Panc1 (cell line): ENCODE data around the gene SYNDIG1L. TPM values are rescaled to one million over a fixed set of nuclear protein-coding genes. Genes with fewer than 3 reads are reported as not detected.

Source experiments
- ATAC-seq: fragments of 200-7000 bp; cut with Tn5 transposase; 2 replicates; pipeline ENCODE4 v1.9.1; 2020; ENCODE audit warnings: mild to moderate bottlenecking, moderate library complexity
- BruUV-seq: library from RNA; stranded (reverse); fragments of 400-500 nt; replicated peaks from 2 replicates; lab custom pipeline; 2021; lab: Mats Ljungman, UMichigan
- CTCF ChIA-PET: fragments of 300-600 bp; sonication (Branson Sonifier 250); formaldehyde crosslinking; loops from one replicate; lab custom pipeline; 2022; ENCODE audit warnings: antibody characterized with exemption; lab: Charles Lee
- POLR2A ChIA-PET: fragments of 300-600 bp; sonication (Branson Sonifier 250); formaldehyde crosslinking; loops from one replicate; lab custom pipeline; 2022; ENCODE audit warnings: antibody characterized with exemption; lab: Charles Lee
- DNase-seq: peaks from one replicate; pipeline ENCODE4 v3.0.0-alpha.2; 2010; ENCODE audit warnings: low read depth, low spot score
- H3K27ac ChIP-seq: 2 replicates; pipeline ENCODE4 v1.5.1; 2011; ENCODE audit warnings: mild to moderate bottlenecking, low read length, inconsistent platforms
- H3K27me3 ChIP-seq: fragments of 200-500 bp; sonication (Bioruptor generic); 2 replicates; pipeline ENCODE4 v1.6.0; 2014; ENCODE audit warnings: low read length, inconsistent platforms; ENCODE audit not compliant: control insufficient read depth, insufficient read depth
- H3K36me3 ChIP-seq: fragments of 200-500 bp; sonication (Bioruptor generic); 2 replicates; pipeline ENCODE4 v1.5.1; 2014; ENCODE audit warnings: inconsistent platforms, mild to moderate bottlenecking, low read length, moderate library complexity; ENCODE audit not compliant: control insufficient read depth, insufficient read depth
- H3K4me1 ChIP-seq: 2 replicates; pipeline ENCODE4 v1.5.1; 2011; ENCODE audit warnings: inconsistent platforms, mild to moderate bottlenecking, low read length, moderate library complexity; ENCODE audit not compliant: control insufficient read depth, insufficient read depth
- H3K4me3 ChIP-seq, 2 experiments: 2 replicates each; pipeline ENCODE4 v1.5.1; 2011 to 2012; ENCODE audit warnings: low read depth in 2 of 2, low read length in 2 of 2, mild to moderate bottlenecking in 2 of 2, inconsistent platforms in 1 of 2, moderate library complexity in 1 of 2
- H3K9me3 ChIP-seq: fragments of 200-500 bp; sonication (Bioruptor generic); 2 replicates; pipeline ENCODE4 v1.5.1; 2014; ENCODE audit warnings: low read depth, mild to moderate bottlenecking, inconsistent platforms, low read length, moderate library complexity; ENCODE audit not compliant: control insufficient read depth, insufficient read depth
- CTCF ChIP-seq: fragments of 450-650 bp; IDR thresholded peaks from 2 replicates; pipeline ENCODE4 v1.5.1; 2017; ENCODE audit warnings: mild to moderate bottlenecking
- POLR2AphosphoS5 ChIP-seq: IDR thresholded peaks from 2 replicates; pipeline ENCODE4 v1.6.1; 2012; ENCODE audit warnings: mild to moderate bottlenecking, low read depth, low read length, moderate library complexity
- REST ChIP-seq, 2 experiments: IDR thresholded peaks; 2 replicates each; pipeline ENCODE4 v1.6.1; 2011 to 2012; ENCODE audit warnings: low read depth in 2 of 2, control low read depth in 1 of 2, low read length in 1 of 2, mild to moderate bottlenecking in 1 of 2, moderate library complexity in 1 of 2; ENCODE audit not compliant: insufficient read depth in 1 of 2
- SIN3A ChIP-seq: IDR thresholded peaks from 2 replicates; pipeline ENCODE4 v1.6.1; 2012; ENCODE audit warnings: low read depth, mild to moderate bottlenecking, low read length, moderate library complexity, borderline replicate concordance; ENCODE audit not compliant: insufficient read depth
- TCF7L2 ChIP-seq: IDR thresholded peaks from 2 replicates; pipeline ENCODE4 v1.6.1; 2011; ENCODE audit warnings: mild to moderate bottlenecking, low read depth, low read length, inconsistent platforms
- in situ Hi-C: cut with HindIII; loops from 2 replicates; pipeline ENCODE4 v1.10.0; 2016; ENCODE audit warnings: low sequenced_read_pairs, low pct_unique_long_range_greater_than_20kb
- intact Hi-C: fragments of 100-400 bp; cut with micrococcal nuclease; formaldehyde crosslinking; loops from one replicate; pipeline ENCODE4 v1.10.0; 2022; ENCODE audit not compliant: unreplicated experiment
- total RNA-seq: library from RNA; stranded (reverse); gene quantifications from one replicate; pipeline ENCODE4 v1.2.1, GENCODE V29; 2021; ENCODE audit not compliant: unreplicated experiment

Gene SYNDIG1L
- total RNA-seq, 1 experiment from 2014 or later = not detected

GRCh38 chr14:74434294-74434693 lies 8.3 kb upstream of the SYNDIG1L start:
- no peak overlapping the region for H3K27ac ChIP-seq
- intact Hi-C loops = no loop called here
- TF ChIP-seq POLR2AphosphoS5 = no peak
- no peak for TF ChIP-seq CTCF
- no peak for TF ChIP-seq REST (IDR thresholded peaks at IDR 0.05; ENCODE audit: insufficient read depth in 1 of 2, low read depth in 2 of 2, low read length in 1 of 2)
- no peak for TF ChIP-seq SIN3A
- TF ChIP-seq TCF7L2 = no peak
- BruUV-seq = no TSS peak
- in situ Hi-C loops = no loop called here
- H3K9me3 ChIP-seq = no peaks in the 10 kb centered on the region
- ChIA-PET POLR2A (no interaction called here), CTCF (no interaction called here)
- no peaks in the 10 kb centered on the region; the same call in 1 of the 2 replicates for H3K36me3 ChIP-seq
- no peak overlapping the region for H3K4me3 ChIP-seq
- ATAC-seq (no peak), DNase-seq (no peak)
- no peaks in the 10 kb centered on the region for H3K4me1 ChIP-seq
- no peaks in the 10 kb centered on the region; the same call in 1 of the 2 replicates for H3K27me3 ChIP-seq

- no peak for ATAC-seq
- BruUV-seq = no TSS peak
- ChIA-PET POLR2A (no interaction called here), CTCF (no interaction called here)
- in situ Hi-C loops (no loop called here), intact Hi-C loops (no loop called here)
- Histone ChIP-seq H3K4me1 (no peaks in the 10 kb centered on the region), H3K27ac (no peak overlapping the region), H3K27me3 (no peaks in the 10 kb centered on the region; the same call in 1 of the 2 replicates), H3K4me3 (no peak overlapping the region), H3K36me3 (no peaks in the 10 kb centered on the region; the same call in 1 of the 2 replicates), H3K9me3 (no peaks in the 10 kb centered on the region)
- no peak for TF ChIP-seq SIN3A
- TF ChIP-seq POLR2AphosphoS5 = no peak
- TF ChIP-seq REST (IDR thresholded peaks at IDR 0.05; ENCODE audit: insufficient read depth in 1 of 2, low read depth in 2 of 2, low read length in 1 of 2) = no peak
- no peak for TF ChIP-seq TCF7L2
- TF ChIP-seq CTCF = no peak
- DNase-seq = no peak
Measured at GRCh38 chr14:74429991-74430390, 4.0 kb upstream of the SYNDIG1L start.
